SU-DHL-6 (cell line): ENCODE measurements around the gene PRTN3.

Source experiments
- H2AFZ ChIP-seq: fragments of 200-600 bp; sonication (generic); 2 replicates; pipeline ENCODE4 v1.6.1; 2014; ENCODE audit warnings: low read depth, mild to moderate bottlenecking, moderate library complexity, mixed read lengths, antibody characterized with exemption, low read length; ENCODE audit not compliant: severe bottlenecking
- H3F3A ChIP-seq: fragments of 200-600 bp; shearing (Covaris generic); 2 replicates; pipeline ENCODE4 v1.6.0; 2016; ENCODE audit warnings: antibody characterized with exemption, mild to moderate bottlenecking; ENCODE audit not compliant: insufficient read depth
- H3K27ac ChIP-seq: fragments of 200-600 bp; sonication (generic); 2 replicates; pipeline ENCODE4 v1.5.1; 2016; ENCODE audit warnings: low read depth, mild to moderate bottlenecking, low read length, moderate library complexity, mixed read lengths
- H3K27me3 ChIP-seq: fragments of 200-600 bp; sonication (generic), shearing (Covaris generic); 2 replicates; pipeline ENCODE4 v1.6.0; 2014; ENCODE audit warnings: mild to moderate bottlenecking, low read length
- H3K36me3 ChIP-seq: fragments of 200-600 bp; sonication (generic); 2 replicates; pipeline ENCODE4 v1.6.1; 2014; ENCODE audit warnings: mild to moderate bottlenecking, low read length, mixed read lengths
- H3K4me2 ChIP-seq: fragments of 300-600, 200-600 bp; shearing (Covaris generic), sonication (generic); 2 replicates; pipeline ENCODE4 v1.6.0; 2014; ENCODE audit warnings: low read length, low read depth, mild to moderate bottlenecking; ENCODE audit not compliant: poor library complexity, severe bottlenecking
- H3K4me3 ChIP-seq: fragments of 200-600 bp; sonication (generic); 2 replicates; pipeline ENCODE4 v1.5.1; 2014; ENCODE audit warnings: antibody characterized with exemption, low read length, mild to moderate bottlenecking, mixed read lengths; ENCODE audit not compliant: insufficient read depth, poor library complexity, severe bottlenecking
- H3K79me2 ChIP-seq: fragments of 200-600 bp; sonication (generic); 2 replicates; pipeline ENCODE4 v1.6.1; 2014; ENCODE audit warnings: mild to moderate bottlenecking, low read length, moderate library complexity; ENCODE audit not compliant: insufficient read depth
- H3K9ac ChIP-seq: fragments of 200-600 bp; sonication (generic); 2 replicates; pipeline ENCODE4 v1.7.0; 2014; ENCODE audit warnings: mild to moderate bottlenecking, low read length
- H3K9me2 ChIP-seq: fragments of 200-600 bp; sonication (generic); replicated peaks from 2 replicates; pipeline ENCODE4 v1.6.1; 2014; ENCODE audit warnings: low read length; ENCODE audit not compliant: insufficient read depth
- H3K9me3 ChIP-seq: fragments of 200-600 bp; sonication (generic); 2 replicates; pipeline ENCODE4 v1.6.1; 2014; ENCODE audit warnings: low read length, mixed read lengths; ENCODE audit not compliant: insufficient read depth
- H4K20me1 ChIP-seq: fragments of 200-600 bp; sonication (generic); 2 replicates; pipeline ENCODE4 v1.6.1; 2014; ENCODE audit warnings: low read depth, mild to moderate bottlenecking, antibody characterized with exemption, low read length, moderate library complexity, mixed read lengths
- CTCF ChIP-seq: fragments of 200-600 bp; sonication (generic); IDR thresholded peaks from one replicate; pipeline ENCODE4 v1.5.1; 2017; ENCODE audit warnings: antibody characterized with exemption, mild to moderate bottlenecking, low read length, moderate library complexity; ENCODE audit not compliant: insufficient read depth, poor library complexity, severe bottlenecking
- EZH2phosphoT487 ChIP-seq: fragments of 200-600 bp; sonication (generic), shearing (Covaris generic); conservative IDR thresholded peaks from 2 replicates; pipeline ENCODE4 v1.6.1; 2018; ENCODE audit warnings: mild to moderate bottlenecking, antibody characterized with exemption, low read length, moderate library complexity, mixed read lengths

Gene PRTN3

GRCh38 chr19:884420-885211, 43.8 kb downstream of the PRTN3 start:
- no peak overlapping the region for H2AFZ ChIP-seq
- H3K9me3 ChIP-seq = no peaks in the 10 kb centered on the region
- no peaks in the 10 kb centered on the region for H3K9me2 ChIP-seq
- H3K4me3 ChIP-seq = no peak overlapping the region
- no peaks in the 10 kb centered on the region for H3K27me3 ChIP-seq
- no peaks in the 10 kb centered on the region for H4K20me1 ChIP-seq
- H3K27ac ChIP-seq = no peak overlapping the region
- H3K79me2 ChIP-seq = no peaks in the 10 kb centered on the region
- no peak overlapping the region for H3K4me2 ChIP-seq
- no peak for TF ChIP-seq CTCF
- no peak for TF ChIP-seq EZH2phosphoT487
- no peaks in the 10 kb centered on the region for H3K36me3 ChIP-seq
- H3F3A ChIP-seq = no peaks in the 10 kb centered on the region
- H3K9ac ChIP-seq = no peak overlapping the region

GRCh38 chr19:885536-886224, 44.9 kb downstream of the PRTN3 start:
- H3K4me3 ChIP-seq = no peak overlapping the region
- no peak overlapping the region for H2AFZ ChIP-seq
- H3K36me3 ChIP-seq = no peaks in the 10 kb centered on the region
- H3K79me2 ChIP-seq = no peaks in the 10 kb centered on the region
- H3K27me3 ChIP-seq = no peaks in the 10 kb centered on the region
- no peak overlapping the region for H3K9ac ChIP-seq
- H3F3A ChIP-seq = no peaks in the 10 kb centered on the region
- no peaks in the 10 kb centered on the region for H4K20me1 ChIP-seq
- H3K4me2 ChIP-seq = no peak overlapping the region
- H3K9me2 ChIP-seq = no peaks in the 10 kb centered on the region
- TF ChIP-seq EZH2phosphoT487 (no peak), CTCF (no peak)
- no peak overlapping the region for H3K27ac ChIP-seq
- no peaks in the 10 kb centered on the region for H3K9me3 ChIP-seq

- Histone ChIP-seq H3K79me2 (peaks cover under 1% of the 10 kb centered on the region; the same call in 1 of the 2 replicates), H3K4me3 (no peak overlapping the region), H3F3A (peaks cover 3% of the 10 kb centered on the region; the same call in 1 of the 2 replicates), H3K9ac (no peak overlapping the region), H3K27ac (no peak overlapping the region), H2AFZ (no peak overlapping the region), H3K4me2 (no peak overlapping the region), H3K27me3 (no peaks in the 10 kb centered on the region), H3K9me2 (no peaks in the 10 kb centered on the region), H3K36me3 (no peaks in the 10 kb centered on the region), H4K20me1 (no peaks in the 10 kb centered on the region), H3K9me3 (no peaks in the 10 kb centered on the region)
- TF ChIP-seq CTCF (no peak), EZH2phosphoT487 (no peak)
Observed at GRCh38 chr19:887072-887471, 46.3 kb downstream of the PRTN3 start.
